ENCODE measurements around the gene TXN2.
"Not testable (repeated sequence)": the region's sequence is repeated elsewhere in the genome, so short reads cannot be mapped to it uniquely, and the experiment has no call there.

The TXN2 gene

DNA sequence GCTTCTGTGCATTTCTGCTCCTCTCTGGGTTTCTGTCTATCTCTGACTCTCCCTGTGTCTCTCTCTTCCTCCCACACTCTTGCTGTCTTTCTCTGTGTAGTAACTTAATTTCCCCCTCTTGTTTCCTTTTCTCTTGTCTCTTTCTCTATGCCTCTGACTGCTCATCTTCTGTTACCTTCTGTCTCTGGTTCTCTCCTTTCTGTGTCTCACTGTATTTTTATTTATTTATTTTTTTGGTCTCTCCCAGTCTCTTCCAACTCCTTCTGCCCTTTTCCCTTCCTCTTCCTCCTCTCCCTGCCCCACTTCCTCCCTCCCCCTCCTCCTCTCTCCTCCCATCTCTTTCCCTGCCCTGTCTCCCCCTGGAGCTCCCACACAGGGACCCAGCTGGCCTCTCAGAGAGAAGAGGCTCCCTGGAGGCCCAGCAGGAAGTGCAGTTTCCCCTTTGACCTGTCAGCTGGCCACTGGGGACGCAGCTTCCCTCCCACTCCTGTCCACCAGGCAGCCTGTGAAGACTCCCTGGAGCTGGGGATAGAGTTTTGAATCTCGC lies 55.4 kb downstream of the TXN2 start:
- DNase-seq, result no peak

DNA sequence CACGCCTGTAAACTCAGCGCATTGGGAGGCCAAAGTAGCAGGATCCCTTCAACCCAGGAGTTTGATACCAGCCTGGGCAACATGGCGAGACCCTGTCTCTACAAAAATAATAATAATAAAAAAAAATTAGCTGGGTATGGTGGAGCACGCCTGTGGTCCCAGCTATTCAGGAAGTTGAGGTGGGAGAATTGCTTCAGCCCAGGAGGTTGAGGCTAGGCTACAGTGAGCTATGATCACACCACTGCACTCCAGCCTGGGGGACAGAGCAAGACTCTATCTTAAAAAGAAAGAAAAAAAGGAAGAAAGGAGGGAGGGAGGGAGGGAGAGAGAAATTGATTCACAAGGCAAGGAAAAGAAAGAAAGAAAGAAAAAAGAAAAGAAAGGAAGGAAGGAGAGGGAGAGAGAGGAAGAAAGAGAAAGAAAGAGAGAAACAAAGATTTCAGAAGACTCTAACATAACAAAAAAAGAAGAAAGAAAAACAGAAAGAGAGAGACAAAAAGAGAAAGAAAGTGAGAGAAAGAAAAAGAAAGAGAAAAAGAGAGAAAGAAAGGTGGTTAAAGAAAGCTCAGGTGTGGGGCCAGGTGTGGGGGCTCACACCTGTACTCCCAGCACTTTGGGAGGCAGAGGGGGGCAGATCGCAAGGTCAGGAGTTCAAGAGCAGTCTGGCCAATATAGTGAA lies 56.4 kb downstream of the TXN2 start:
- DNase-seq, result no peak

DNA sequence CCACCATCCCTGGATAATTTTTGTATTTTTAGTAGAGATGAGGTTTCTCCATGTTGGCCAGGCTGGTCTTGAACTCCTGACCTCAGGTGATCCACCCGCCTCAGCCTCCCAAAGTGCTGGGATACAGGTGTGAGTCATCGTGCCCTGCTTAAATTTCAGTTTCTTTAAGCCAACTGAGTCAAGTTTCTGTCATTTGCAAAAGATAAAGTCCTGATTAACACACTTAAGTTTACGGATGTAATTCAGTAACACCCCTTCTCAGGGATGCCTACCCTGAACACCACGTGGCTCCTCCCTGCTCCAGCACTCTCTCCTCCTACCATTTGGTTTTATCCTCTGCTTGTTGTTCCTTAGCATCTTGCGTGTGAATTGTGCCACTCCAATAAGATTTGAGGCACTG lies 57.0 kb downstream of the TXN2 start:
- DNase-seq, result not testable (repeated sequence)

DNA sequence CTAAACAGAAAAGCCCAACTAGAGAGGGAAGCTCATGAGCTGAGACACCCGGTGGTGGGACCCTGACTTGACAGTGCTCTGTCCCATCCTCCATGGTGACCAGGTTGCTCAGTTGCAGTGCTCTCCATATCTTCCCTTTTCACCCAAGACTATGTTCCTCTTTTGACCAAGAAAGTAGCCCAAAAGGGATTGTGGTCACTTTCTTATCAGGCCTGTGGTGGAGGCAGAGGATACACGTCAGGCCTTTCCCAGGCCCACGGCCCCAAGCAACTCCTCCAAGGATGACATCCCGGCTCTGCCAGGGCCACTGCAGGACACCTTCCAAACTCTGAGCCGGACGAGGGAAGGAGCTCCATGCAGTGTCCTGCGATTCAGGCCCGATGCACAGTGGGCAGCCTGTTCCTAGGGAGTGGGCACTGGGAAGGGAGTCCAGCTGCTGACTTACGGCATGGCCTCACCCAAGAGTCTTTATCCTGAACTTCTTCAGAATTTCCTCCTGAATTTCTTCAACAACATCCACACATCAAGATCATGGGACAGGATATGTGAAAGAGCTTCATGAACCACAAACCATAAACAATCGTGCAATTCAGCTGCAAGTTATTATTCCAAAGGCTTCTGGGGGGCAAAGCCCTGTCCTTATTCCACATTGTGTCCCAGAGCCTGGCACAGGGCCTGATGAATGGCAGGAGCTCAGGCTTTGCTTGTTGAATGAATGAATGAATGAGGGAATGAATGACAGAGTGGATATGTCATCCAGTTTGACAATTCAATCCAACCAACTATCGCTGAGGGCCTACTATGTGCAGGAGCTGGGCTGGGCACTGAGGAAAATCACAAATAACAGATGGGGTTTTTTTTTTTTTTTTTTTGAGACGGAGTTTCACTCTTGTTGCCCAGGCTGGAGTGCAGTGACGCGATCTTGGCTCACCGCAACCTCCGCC lies 57.7 kb downstream of the TXN2 start:
- DNase-seq, result no peak

DNA sequence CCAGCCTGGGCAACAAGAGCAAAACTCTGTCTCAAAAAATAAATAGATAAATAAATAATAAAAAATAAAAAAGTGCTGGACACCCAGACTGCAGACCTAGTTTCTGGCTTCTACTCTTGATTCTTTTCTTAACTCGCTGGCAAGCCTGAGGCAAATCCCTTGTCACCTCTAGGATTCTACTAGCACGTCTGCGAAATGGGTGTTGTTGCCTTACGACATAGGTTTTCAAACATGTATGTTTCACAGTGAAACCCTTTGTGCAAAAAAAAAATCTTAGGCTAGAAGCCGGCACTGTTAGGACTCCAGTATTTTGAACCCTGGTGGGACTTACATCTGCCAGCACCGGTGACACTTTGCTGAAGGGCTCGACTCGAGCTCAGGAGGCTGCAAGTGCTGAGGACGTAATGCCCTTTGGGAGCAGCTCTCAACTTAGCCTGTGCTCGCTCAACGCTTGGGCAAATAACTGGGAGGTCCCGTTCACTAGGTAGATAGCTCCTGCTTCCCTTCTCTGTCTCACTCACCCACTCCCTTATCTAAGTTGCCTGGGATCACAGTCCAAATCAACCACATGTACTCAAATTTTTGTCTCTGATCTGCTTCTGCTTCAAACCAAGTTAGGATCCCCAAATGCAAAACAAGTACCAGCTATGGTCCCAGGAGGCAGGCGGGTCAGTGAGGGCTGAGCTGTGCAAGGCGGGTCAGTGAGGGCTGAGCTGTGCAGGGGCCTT lies 59.0 kb downstream of the TXN2 start:
- DNase-seq, result no peak

DNA sequence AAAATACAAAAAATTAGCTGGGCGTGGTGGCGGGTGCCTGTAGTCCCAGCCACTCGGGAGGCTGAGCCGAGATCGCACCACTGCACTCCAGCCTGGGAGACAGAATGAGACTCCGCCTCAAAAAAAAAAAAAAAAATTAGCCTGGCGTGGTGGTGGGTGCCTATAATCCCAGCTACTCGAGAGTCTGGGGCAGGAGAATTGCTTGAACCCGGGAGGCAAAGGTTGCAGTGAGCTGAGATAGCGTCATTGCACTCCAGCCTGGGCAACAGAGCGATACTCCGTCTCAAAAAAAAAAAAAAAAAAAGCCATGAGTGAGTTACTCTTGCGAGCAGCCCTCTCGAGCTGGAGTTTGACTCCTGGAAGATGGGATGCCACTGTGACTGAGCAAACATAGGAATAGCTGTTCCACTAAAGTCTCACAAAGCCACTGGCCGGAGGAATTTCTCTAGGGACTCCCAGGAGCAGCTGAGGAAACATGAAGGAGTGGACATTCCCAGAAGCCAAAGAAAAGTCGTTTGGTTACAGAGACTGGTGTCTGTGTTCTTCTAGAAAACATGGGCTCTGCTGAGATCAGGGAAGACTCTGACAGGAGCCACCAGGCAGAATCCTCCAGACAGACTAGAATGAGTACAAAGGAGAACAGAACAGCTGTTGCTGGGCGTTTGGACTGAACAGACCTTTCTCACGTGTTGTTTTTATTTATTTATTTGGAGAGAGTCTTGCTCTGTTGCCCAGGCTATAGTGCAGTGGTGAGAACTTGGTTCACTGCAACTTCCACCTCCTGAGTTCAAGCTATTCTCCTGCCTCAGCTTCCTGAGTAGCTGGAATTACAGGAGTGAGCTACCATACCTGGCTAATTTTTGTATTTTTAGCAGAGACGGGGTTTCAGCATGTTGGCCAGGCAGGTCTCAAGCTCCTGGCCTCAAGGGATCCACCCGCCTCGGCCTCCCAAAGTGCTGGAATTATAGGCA lies 61.2 kb downstream of the TXN2 start:
- no peak for DNase-seq

DNA sequence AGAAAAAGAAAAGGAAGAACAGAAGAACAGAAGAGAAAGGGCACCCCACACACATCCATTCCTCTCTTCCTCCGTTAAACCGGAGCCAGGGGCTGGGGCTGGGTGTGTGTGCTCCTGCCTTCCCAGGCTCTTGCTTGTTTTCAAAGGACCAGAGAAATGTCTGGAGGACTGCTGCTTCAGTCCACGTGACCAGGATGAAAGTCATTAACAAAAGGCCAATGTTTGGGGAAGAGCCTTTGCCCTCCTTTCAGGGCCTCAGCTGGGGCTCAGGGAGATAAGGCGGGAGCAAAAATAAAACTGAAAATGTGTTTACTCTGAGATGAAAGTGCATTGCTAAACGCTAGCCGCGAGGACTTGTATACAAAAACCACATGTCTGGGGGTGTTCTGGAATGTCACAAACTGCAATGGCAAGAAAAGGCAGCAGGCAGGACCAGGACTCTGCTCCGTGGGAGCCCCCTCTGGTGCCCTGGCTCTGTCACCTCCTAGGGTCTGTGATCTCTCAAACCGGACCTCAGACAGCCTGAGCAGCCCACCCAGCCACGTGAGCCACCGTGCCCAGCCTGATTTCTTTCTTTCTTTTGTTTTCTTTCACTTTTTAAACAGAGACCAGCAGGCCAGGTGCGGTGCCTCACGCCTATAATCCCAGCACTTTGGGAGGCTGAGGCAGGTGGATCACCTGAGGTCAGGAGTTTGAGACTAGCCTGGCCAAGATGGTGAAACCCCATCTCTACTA lies 62.1 kb downstream of the TXN2 start:
- no peak for DNase-seq

DNA sequence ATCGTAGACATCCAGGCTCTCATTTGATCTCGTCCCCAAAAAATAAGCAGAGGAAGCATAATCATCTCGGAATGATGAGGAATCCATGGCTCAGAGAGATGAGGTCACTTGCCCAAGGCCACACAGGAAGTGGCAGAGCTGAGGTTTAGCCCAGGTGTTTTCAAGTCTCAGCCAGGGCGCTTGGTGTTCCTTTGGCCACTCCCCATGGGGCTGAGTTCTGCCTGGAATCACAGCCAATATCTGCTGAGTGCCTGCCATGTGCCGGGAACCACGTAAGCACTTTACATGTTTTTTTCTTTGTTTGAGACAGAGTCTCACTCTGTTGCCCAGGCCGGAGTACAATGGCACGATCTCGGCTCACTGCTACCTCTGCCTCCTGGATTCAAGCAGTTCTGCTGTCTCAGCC lies 64.2 kb downstream of the TXN2 start:
- no peak for DNase-seq
